ENCODE data around the gene ACTR1B.
"Not testable (repeated sequence)": the region's sequence is repeated elsewhere in the genome, so short reads cannot be mapped to it uniquely, and the experiment has no call there.

Gene ACTR1B

DNA sequence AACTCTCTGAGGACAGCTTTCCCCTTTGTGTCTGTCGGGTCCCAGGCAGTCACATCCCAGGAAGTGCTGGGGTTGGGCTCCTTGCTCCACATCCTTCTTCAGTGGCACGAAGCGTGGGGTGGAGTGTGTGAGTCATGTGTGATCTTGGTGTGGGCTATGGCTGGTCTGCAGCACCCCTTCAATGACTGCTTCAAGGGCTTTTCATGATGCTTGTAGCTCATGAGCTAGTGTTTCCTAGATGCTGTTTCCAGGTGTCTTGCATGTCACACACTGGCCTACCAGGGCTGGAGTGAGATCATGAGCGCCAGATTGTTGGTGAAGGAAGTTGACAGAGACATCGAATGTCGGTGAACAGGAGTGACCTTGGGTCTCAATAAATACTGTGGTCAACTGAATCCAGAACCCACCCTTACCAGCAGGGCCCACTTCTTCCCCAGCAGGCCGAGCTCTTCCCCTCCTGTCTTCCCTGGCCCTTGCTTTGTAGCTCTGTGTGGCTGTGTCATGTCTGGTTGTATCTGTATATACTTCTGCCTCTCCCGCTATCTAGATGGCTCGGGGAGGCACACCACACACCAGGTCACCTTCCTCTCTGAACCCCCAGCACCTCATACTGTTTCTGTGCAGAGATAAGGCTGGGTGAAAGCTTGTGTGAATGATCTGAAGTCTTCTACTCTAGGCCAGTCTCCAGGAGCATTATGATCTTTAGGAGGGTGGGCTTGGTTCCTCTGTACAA lies 9.5 kb upstream of the ACTR1B start:
- TF ChIP-seq, protein P1, sequence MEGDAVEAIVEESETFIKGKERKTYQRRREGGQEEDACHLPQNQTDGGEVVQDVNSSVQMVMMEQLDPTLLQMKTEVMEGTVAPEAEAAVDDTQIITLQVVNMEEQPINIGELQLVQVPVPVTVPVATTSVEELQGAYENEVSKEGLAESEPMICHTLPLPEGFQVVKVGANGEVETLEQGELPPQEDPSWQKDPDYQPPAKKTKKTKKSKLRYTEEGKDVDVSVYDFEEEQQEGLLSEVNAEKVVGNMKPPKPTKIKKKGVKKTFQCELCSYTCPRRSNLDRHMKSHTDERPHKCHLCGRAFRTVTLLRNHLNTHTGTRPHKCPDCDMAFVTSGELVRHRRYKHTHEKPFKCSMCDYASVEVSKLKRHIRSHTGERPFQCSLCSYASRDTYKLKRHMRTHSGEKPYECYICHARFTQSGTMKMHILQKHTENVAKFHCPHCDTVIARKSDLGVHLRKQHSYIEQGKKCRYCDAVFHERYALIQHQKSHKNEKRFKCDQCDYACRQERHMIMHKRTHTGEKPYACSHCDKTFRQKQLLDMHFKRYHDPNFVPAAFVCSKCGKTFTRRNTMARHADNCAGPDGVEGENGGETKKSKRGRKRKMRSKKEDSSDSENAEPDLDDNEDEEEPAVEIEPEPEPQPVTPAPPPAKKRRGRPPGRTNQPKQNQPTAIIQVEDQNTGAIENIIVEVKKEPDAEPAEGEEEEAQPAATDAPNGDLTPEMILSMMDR (IDR thresholded peaks at IDR 0.05) = no peak
- Mint-ChIP-seq H3K27me3 (ENCODE audit: low read depth, poor library complexity) (peaks cover 7% of the 10 kb centered on the region), H3K4me1 (peaks cover 36% of the 10 kb centered on the region), H3K9me3 (peaks cover 14% of the 10 kb centered on the region), H3K36me3 (ENCODE audit: low read depth) (peaks cover 15% of the 10 kb centered on the region), H3K27ac (peak overlapping the region; percentile 60), H3K4me3 (peak overlapping the region; percentile 19)
- DNase-seq = no peak

GRCh38 chr2:97672606-97673140 lies 8.8 kb upstream of the ACTR1B start:
- H3K27ac Mint-ChIP-seq = peak overlapping the region; percentile 75
- not testable (repeated sequence) for DNase-seq; H3K27me3 Mint-ChIP-seq (ENCODE audit: low read depth, poor library complexity); H3K9me3 Mint-ChIP-seq; H3K4me3 Mint-ChIP-seq
- H3K4me1 Mint-ChIP-seq = peaks cover 36% of the 10 kb centered on the region
- H3K36me3 Mint-ChIP-seq (ENCODE audit: low read depth) = peaks cover 12% of the 10 kb centered on the region

DNA sequence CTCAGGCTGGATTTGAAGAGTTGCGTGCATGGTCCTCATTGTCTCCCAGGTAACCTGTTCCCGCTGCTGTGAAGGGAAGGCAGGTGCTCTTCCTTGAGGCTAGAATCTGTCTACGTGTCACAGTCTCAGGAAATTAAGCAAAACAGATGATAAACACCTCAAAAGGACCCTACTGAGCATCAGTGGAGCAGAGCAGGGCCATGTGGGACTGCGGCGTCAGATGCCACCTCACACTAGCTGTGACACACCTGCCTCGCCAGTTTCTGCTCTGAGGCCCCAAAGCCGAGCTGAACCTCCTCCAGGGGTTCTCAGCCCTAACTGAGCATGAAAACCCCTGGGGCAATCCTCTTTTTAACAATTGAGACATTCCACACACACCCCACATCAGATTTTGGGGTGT lies 7.7 kb upstream of the ACTR1B start:
- no peak overlapping the region for H3K27ac Mint-ChIP-seq
- peaks cover 41% of the 10 kb centered on the region for H3K4me1 Mint-ChIP-seq
- peaks cover 9% of the 10 kb centered on the region for H3K36me3 Mint-ChIP-seq (ENCODE audit: low read depth)
- no peak overlapping the region for H3K4me3 Mint-ChIP-seq
- TF ChIP-seq, protein P1 (IDR thresholded peaks at IDR 0.05) = no peak
- H3K27me3 Mint-ChIP-seq (ENCODE audit: low read depth, poor library complexity) = no peaks in the 10 kb centered on the region
- no peak for DNase-seq
- no peaks in the 10 kb centered on the region for H3K9me3 Mint-ChIP-seq

- peaks cover 37% of the 10 kb centered on the region for H3K4me1 Mint-ChIP-seq
- no peak overlapping the region for H3K4me3 Mint-ChIP-seq
- TF ChIP-seq, protein P1 (IDR thresholded peaks at IDR 0.05) = no peak
- H3K27ac Mint-ChIP-seq = no peak overlapping the region
- no peaks in the 10 kb centered on the region for H3K9me3 Mint-ChIP-seq
- peaks cover 9% of the 10 kb centered on the region for H3K36me3 Mint-ChIP-seq (ENCODE audit: low read depth)
- H3K27me3 Mint-ChIP-seq (ENCODE audit: low read depth, poor library complexity) = no peaks in the 10 kb centered on the region
- no peak for DNase-seq
Measured at GRCh38 chr2:97670471-97670870, 6.6 kb upstream of the ACTR1B start.

GRCh38 chr2:97669448-97669847 lies 5.6 kb upstream of the ACTR1B start, which contains the start of gene C2orf92:
Gene C2orf92, plus strand, starts transcription at chr2:97669713. Its CDS starts 76 bp downstream, at chr2:97669789.
- Mint-ChIP-seq H3K36me3 (ENCODE audit: low read depth) (peaks cover 9% of the 10 kb centered on the region), H3K27ac (peak within 1 kb of the TSS; percentile 46), H3K27me3 (ENCODE audit: low read depth, poor library complexity) (no peaks in the 10 kb centered on the region), H3K4me3 (no peak within 1 kb of the TSS), H3K4me1 (peaks cover 37% of the 10 kb centered on the region), H3K9me3 (no peaks in the 10 kb centered on the region)
- TF ChIP-seq, protein P1 (IDR thresholded peaks at IDR 0.05) = no peak
- DNase-seq = no peak

DNA sequence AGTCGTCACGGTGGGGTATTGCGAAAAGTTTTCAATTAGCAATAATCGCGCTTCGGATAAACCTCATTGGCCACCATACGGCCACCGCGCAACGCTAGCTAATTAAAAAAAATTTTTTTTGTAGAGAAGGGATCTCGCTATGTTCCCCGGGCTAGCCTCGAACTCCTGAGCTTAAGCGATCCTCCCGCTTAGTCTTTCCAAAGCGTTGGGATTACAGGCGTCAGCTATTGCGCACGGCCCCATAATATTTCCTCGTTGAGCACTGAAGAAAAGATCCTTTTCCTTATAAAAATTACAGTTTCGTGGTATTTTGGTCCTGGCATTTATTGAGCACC lies 759 bp upstream of the ACTR1B start:
- peak overlapping the region; percentile 91 for H3K4me3 Mint-ChIP-seq
- no peaks in the 10 kb centered on the region for H3K9me3 Mint-ChIP-seq
- TF ChIP-seq, protein P1 (IDR thresholded peaks at IDR 0.05) = no peak
- H3K27me3 Mint-ChIP-seq (ENCODE audit: low read depth, poor library complexity) = no peaks in the 10 kb centered on the region
- peaks cover 9% of the 10 kb centered on the region for H3K36me3 Mint-ChIP-seq (ENCODE audit: low read depth)
- peak overlapping the region; percentile 99 for H3K27ac Mint-ChIP-seq
- DNase-seq = no peak
- peaks cover 38% of the 10 kb centered on the region for H3K4me1 Mint-ChIP-seq

All from nephron progenitor cell (in vitro differentiated cells).